Tibial artery (tissue), 4 donors: ENCODE data around the gene BRWD1.

ENCODE experiments used
- DNase-seq, 2 donors: peaks; one replicate each; pipeline ENCODE4 v3.0.0-alpha.2; 2019
- H3K27ac ChIP-seq, 2 donors: fragments of 200-600 bp; sonication (generic) in 1 of 2; 1 replicate in 1 of 2; 2 replicates in 1 of 2; pipeline ENCODE4 v1.5.1; 2018 to 2019; ENCODE audit warnings: mild to moderate bottlenecking in 1 of 2
- H3K27me3 ChIP-seq, 2 donors: fragments of 200-600 bp; sonication (generic) in 1 of 2; one replicate each; pipeline versions ENCODE4 v1.5.1 to v1.6.0; 2016 to 2019
- H3K36me3 ChIP-seq, 3 donors: fragments of 200-600 bp; sonication (generic) in 2 of 3; one replicate each; pipeline ENCODE4 v1.5.1; 2016 to 2019; ENCODE audit warnings: mild to moderate bottlenecking in 2 of 3
- H3K4me1 ChIP-seq, 4 donors: fragments of 200-600 bp; sonication (generic) in 2 of 4; 1 replicate in 3 of 4; 2 replicates in 1 of 4; pipeline ENCODE4 v1.5.1; 2016 to 2019
- H3K4me3 ChIP-seq, 2 donors: fragments of 200-600 bp; sonication (generic) in 1 of 2; 1 replicate in 1 of 2; 2 replicates in 1 of 2; pipeline ENCODE4 v1.5.1; 2018 to 2019; ENCODE audit warnings: mild to moderate bottlenecking in 2 of 2
- H3K9me3 ChIP-seq, 3 donors: fragments of 200-600 bp; sonication (generic) in 1 of 3; one replicate each; pipeline ENCODE4 v1.5.1; 2016 to 2019
- CTCF ChIP-seq, 2 experiments: fragments of 200-600 bp in 1 of 2; fragments of 450-650 bp in 1 of 2; IDR thresholded peaks; one replicate each; pipeline ENCODE4 v1.5.1; 2017 to 2019; ENCODE audit warnings: antibody characterized with exemption in 2 of 2, mild to moderate bottlenecking in 1 of 2, moderate library complexity in 1 of 2
- intact Hi-C: fragments of 100-400 bp; cut with DNase I; formaldehyde crosslinking; loops from one replicate; pipeline ENCODE4 v1.15.0; 2023; ENCODE audit warnings: low total_unique reads

BRWD1 gene

GRCh38 chr21:39176271-39176709, 137.1 kb downstream of the BRWD1 start:
- no peak overlapping the region for H3K27ac ChIP-seq
- H3K9me3 ChIP-seq, result no peaks in the 10 kb centered on the region
- H3K4me3 ChIP-seq, result no peak overlapping the region
- H3K27me3 ChIP-seq, result no peaks in the 10 kb centered on the region
- TF ChIP-seq CTCF (IDR thresholded peaks at IDR 0.05), result no peak
- DNase-seq, result no peak
- intact Hi-C loops, result loop anchor here (10.0 kb wide), 1 partner anchor 1611 kb away; no protein-coding TSS in a partner anchor
- H3K36me3 ChIP-seq, result peaks cover 2 to 47% (median 41%) of the 10 kb centered on the region in 3 donors
- peaks cover 0 to 5% (median 2%) of the 10 kb centered on the region in 4 donors for H3K4me1 ChIP-seq

DNA sequence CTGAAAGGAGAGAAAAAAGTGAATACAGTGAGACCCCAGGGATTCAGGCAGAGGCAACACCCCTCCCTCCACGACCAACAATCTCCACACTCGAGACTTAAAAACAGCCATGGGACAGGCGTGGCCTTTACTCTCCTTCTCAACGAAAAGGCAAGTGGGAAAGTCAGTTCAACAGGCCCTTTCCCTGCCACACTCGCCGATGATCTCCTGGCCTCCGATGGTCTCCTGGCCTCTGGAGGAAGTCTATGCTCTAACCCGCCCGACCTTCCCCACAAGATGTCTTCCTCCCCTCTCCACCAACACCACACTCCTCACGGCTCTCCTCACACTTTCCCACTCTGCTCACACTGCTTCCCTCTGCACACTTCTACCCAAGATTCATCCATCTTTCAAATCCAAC, 137.8 kb downstream of the BRWD1 start:
- Histone ChIP-seq H3K4me1 (no peaks in the 10 kb centered on the region), H3K27me3 (no peaks in the 10 kb centered on the region), H3K27ac (no peak overlapping the region), H3K36me3 (peaks cover 4 to 49% (median 47%) of the 10 kb centered on the region in 3 donors), H3K9me3 (no peaks in the 10 kb centered on the region), H3K4me3 (no peak overlapping the region)
- no peak for DNase-seq
- no peak for TF ChIP-seq CTCF (IDR thresholded peaks at IDR 0.05)
- intact Hi-C loops, result loop anchor here (10.0 kb wide), 1 partner anchor 1611 kb away; no protein-coding TSS in a partner anchor

DNA sequence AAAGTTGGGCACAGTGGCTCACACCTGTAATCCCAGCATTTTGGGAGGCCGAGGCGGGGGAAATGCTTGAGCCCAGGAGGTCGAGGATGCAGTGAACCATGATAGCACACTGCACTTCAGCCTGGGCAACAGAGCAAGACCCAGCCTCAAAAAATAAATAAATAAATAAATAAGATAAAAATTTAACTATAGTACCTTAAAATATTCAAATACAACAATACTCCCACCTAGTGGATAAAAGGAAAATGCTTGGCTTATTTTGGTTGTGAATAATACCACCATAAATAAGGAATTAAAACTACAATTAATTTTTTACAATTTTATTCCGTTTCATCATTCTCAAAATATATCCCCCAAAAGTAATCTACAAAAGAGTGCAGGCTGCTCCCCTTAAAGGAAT, 138.3 kb downstream of the BRWD1 start:
- TF ChIP-seq CTCF (IDR thresholded peaks at IDR 0.05), result peak in 1 of 2 experiments; percentile 49
- Histone ChIP-seq H3K4me1 (no peaks in the 10 kb centered on the region), H3K27ac (no peak overlapping the region), H3K4me3 (no peak overlapping the region), H3K27me3 (no peaks in the 10 kb centered on the region), H3K36me3 (peaks cover 4 to 51% (median 49%) of the 10 kb centered on the region in 3 donors), H3K9me3 (no peaks in the 10 kb centered on the region)
- DNase-seq, result no peak
- intact Hi-C loops, result loop anchor here (10.0 kb wide), 1 partner anchor 1610 kb away; no protein-coding TSS in a partner anchor

GRCh38 chr21:39173716-39174680, 139.4 kb downstream of the BRWD1 start:
- Histone ChIP-seq H3K36me3 (peaks cover 4 to 55% (median 44%) of the 10 kb centered on the region in 3 donors), H3K4me1 (no peaks in the 10 kb centered on the region), H3K4me3 (no peak overlapping the region), H3K27ac (no peak overlapping the region), H3K27me3 (no peaks in the 10 kb centered on the region), H3K9me3 (no peaks in the 10 kb centered on the region)
- no peak for DNase-seq
- no peak for TF ChIP-seq CTCF (IDR thresholded peaks at IDR 0.05)
- intact Hi-C loops, result loop anchor here (10.0 kb wide), 1 partner anchor 1609 kb away; no protein-coding TSS in a partner anchor

GRCh38 chr21:39169906-39170305, 143.5 kb downstream of the BRWD1 start:
- Histone ChIP-seq H3K9me3 (peaks cover 0 to 3% (median 1%) of the 10 kb centered on the region in 3 donors), H3K36me3 (peaks cover 4 to 43% (median 33%) of the 10 kb centered on the region in 3 donors), H3K4me1 (no peaks in the 10 kb centered on the region), H3K27ac (no peak overlapping the region), H3K27me3 (no peaks in the 10 kb centered on the region), H3K4me3 (no peak overlapping the region)
- intact Hi-C loops, result loop anchor here (10.0 kb wide), 1 partner anchor 1605 kb away; no protein-coding TSS in a partner anchor
- DNase-seq, result no peak
- TF ChIP-seq CTCF (IDR thresholded peaks at IDR 0.05), result no peak
